LNCAP (cell line): ENCODE results near the gene C1GALT1C1L.

Experiments used
- TF ChIP-seq, protein P1 (sequence below): fragments of 450-650 bp; IDR thresholded peaks from 2 replicates; pipeline ENCODE4 v1.5.1; 2017; ENCODE audit warnings: mild to moderate bottlenecking

Gene C1GALT1C1L

DNA sequence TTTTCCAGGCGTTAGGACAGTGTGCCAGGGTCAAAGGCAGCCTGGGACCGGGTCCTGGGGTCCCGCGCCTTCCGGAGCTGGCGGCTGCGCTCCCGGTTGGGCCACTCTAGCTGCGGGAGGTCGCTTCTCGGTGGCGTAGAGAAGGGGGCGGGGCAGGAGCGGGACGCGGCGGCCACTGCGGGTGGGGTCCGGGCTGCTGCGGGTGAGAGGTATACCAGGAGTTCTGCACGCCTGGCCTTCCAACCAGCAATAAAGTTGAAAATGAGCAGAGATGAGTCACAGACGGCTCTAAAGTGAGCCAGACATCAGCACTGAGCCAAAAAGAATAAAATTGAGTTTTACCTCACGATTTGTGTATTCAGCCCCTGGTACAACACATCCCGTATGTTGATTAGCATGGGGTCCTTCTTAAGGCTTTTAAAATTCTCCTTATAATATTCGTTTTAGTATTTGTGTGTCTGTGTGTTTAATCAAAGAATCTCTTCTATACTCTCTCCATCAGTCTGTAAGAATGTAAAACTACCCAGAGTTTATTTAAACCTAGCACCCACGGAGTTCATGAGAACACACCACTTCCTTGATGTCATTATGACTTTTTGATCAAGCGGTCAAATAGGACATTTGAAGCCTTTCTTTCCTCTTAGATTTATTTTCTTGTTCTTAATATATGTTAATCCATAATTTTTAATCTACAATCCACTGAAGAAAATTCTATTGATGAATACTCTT lies at the start of gene C1GALT1C1L:
TSS of gene C1GALT1C1L (minus strand) at position 108 of the 729 bp plus-strand sequence. CDS start at position 1, 107 bp downstream.
- TF ChIP-seq, protein P1, sequence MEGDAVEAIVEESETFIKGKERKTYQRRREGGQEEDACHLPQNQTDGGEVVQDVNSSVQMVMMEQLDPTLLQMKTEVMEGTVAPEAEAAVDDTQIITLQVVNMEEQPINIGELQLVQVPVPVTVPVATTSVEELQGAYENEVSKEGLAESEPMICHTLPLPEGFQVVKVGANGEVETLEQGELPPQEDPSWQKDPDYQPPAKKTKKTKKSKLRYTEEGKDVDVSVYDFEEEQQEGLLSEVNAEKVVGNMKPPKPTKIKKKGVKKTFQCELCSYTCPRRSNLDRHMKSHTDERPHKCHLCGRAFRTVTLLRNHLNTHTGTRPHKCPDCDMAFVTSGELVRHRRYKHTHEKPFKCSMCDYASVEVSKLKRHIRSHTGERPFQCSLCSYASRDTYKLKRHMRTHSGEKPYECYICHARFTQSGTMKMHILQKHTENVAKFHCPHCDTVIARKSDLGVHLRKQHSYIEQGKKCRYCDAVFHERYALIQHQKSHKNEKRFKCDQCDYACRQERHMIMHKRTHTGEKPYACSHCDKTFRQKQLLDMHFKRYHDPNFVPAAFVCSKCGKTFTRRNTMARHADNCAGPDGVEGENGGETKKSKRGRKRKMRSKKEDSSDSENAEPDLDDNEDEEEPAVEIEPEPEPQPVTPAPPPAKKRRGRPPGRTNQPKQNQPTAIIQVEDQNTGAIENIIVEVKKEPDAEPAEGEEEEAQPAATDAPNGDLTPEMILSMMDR, result no peak

DNA sequence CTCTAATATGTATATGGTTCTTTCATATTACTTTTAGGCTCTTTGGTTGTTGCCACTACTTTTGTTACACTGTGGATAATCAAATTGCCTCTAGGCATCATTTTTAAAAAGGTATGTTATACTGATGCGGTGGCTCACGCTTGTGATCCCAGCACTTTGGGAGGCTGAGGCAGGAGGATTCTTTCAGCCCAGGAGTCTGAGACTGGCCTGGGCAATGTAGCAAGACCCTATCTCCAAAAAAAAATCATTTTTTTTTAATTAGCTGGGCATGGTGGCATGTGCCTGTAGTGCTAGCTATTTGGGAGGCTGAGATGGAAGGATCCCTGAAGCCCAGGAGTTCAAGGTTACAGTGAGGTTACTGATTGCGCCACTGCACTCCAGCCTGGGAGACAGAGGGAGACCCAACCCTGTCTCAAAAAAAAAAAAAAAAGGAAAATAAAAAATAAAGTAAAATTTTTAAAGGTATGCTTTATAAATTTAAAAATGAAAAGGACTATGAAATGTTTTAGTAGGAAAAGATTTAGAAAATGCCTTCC lies 49.5 kb upstream of the C1GALT1C1L start:
- TF ChIP-seq, protein P1, result no peak

DNA sequence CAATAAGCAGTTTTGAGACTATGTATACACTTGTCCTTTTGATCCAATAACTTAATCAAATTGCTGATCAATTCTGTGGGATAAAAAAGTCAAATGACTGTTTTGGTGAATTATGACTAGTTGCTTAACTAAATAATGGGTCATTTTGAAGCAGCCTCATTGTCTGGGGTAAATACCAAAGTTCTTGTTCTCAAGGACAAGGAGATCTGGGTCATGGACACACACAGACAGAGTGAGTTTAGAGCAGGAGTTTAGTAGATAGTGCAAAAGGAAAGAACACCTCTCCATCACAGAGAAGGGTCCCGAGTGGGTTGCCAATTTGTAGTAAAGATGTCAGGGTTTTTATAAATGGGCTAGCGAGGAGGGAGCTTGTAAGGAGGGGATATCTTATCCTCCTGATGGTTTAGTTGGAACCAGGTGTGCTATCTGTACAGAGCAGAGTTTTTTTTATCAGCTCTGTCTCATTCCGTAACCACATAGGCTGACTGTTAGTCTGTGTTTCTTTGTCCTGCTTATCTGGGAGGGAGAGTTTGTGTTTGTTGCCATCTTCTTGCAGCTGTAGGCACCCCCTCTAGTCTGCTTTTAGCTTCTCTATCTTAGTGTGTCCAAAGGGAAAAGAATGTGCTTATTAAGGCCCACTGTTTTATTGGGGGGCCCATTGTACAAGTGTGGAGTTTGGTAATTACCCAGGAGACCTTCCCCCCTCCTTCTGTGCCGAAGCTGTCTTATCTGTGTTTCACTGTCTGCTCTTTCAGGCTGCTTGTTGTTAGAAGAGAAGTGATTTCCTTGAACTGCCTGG lies 48.7 kb upstream of the C1GALT1C1L start:
- TF ChIP-seq, protein P1, result no peak

DNA sequence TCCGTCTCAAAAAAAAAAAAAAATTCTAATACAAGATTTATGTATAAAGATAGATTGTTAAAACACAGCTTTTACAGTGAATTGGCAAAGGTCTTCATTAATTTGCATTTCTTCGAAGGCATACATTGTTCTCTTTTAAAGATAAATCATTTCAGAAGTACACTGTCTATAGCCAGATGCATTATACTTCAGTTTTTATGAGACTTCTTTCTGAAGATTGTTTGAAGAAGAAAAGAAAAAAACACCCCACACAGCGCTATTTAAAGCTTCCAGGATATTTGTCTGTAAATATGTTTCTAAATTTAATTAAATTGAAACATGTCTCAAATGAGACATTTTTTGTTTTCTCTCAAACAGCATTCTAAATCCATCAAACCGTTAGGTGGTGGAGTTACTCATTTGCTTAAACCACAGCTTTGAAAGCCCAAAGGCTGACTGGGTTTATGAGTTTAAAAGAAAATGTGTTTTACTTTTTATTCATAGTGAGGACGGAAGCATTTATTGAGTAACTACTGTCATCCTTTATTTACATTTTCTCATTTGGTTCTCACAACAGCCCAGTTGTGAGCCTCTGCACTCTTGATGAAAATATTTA lies 42.4 kb upstream of the C1GALT1C1L start:
- TF ChIP-seq, protein P1, result no peak

DNA sequence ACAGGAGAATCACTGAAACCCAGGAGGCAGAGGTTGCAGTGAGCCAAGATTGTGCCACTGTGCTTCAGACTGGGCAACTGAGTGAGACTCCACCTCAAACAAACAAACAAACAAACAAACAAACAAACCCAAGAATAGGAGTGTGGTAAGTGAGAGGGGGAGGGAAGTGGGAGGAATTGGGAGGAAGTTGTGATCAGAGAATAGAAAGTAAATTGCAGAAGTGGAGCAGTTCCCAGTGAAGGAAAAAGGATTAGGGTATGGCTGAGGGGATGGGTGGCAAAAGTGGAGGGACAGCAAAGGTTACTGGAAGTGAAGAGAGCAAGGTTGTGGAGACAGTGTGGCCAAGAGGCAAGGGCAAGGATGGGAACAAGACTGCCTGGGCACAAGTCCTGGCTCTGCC lies 41.1 kb upstream of the C1GALT1C1L start:
- TF ChIP-seq, protein P1, result no peak

DNA sequence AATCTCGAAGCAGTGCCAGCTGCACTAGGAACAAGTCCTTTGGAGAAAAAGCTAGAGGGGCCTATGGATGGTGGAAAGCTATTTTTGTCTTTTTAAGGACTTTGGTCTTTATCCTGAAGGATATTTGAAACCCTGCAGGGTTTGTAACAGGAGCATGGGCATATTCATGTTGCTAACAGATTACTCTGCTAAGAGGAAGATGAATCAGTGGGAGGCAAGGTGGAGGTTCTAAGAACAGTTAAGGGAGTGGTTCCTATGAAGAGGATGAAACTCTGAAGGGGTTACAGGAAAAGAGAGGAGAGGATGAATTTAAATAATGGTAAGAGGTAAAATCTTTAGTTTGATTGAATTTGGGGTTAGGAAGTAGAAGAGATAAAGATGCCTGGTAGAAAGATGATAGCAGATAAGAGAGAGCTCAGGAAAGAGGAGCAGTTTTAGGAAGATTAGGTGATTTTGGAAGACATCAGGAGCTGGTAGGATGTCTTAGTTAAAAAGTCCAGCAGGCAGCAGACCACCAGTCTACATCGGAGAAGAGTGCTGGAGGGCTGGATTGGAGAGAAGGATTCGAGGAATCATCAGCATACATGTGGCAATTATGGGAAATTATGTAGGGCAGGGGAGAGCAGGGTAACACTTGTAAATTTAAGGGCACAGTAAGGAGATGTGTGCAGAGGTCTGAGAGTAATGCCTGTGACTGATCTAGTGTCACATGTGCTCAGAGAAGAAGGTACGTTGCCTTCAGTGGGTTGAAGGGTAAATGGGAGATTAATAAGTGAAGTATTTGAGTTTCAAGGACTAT lies 39.3 kb upstream of the C1GALT1C1L start:
- TF ChIP-seq, protein P1, result no peak

DNA sequence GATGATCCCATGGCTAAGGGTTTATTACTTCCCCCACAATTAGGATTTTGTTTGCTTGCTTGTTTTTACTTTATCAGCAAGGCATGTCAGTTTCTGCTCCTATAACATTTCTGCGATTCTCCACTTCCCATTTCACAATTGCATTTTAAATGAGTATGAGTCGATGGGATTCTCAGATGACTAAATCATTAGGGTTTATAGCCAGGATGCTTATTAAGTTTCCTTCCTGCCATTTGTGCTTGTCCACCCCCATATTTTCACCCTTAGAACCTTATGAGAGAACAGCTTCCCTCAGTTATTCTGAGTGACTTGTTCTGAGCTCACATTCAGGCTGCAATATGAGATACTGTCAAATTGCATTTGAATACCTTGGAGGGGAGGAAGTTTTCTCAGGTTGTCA lies 37.9 kb upstream of the C1GALT1C1L start:
- TF ChIP-seq, protein P1, result no peak
